Thyroid gland (tissue), 4 donors: ENCODE results near the gene GFER. TPM values are rescaled to one million over a fixed set of nuclear protein-coding genes. Genes with fewer than 3 reads are reported as not detected.

ENCODE experiments used
- DNase-seq, 2 donors: peaks; one replicate each; pipeline ENCODE4 v3.0.0-alpha.2; 2019
- H3K27ac ChIP-seq, 3 donors: fragments of 200-600 bp; sonication (generic); 1 replicate in 2 of 3; 2 replicates in 1 of 3; pipeline ENCODE4 v1.5.1; 2016 to 2019; ENCODE audit warnings: mild to moderate bottlenecking in 1 of 3, moderate library complexity in 1 of 3
- H3K27me3 ChIP-seq: fragments of 200-600 bp; sonication (generic); one replicate; pipeline ENCODE4 v1.5.1; 2019
- H3K36me3 ChIP-seq, 2 donors: fragments of 200-600 bp; sonication (generic); one replicate each; pipeline ENCODE4 v1.5.1; 2016 to 2019
- H3K4me1 ChIP-seq, 2 donors: fragments of 200-600 bp; sonication (generic); one replicate each; pipeline ENCODE4 v1.5.1; 2017 to 2019
- H3K4me3 ChIP-seq, 3 donors: fragments of 200-600 bp; sonication (generic); replicated peaks in 1 of 3; 1 replicate in 2 of 3; 2 replicates in 1 of 3; pipeline ENCODE4 v1.5.1; 2016; ENCODE audit warnings: mild to moderate bottlenecking in 1 of 3
- H3K9me3 ChIP-seq: fragments of 200-600 bp; sonication (generic); one replicate; pipeline ENCODE4 v1.5.1; 2017
- POLR2A ChIP-seq, 2 donors: fragments of 450-650 bp; IDR thresholded peaks; one replicate each; pipeline ENCODE4 v1.6.1; 2017; ENCODE audit warnings: antibody characterized with exemption in 2 of 2, mild to moderate bottlenecking in 2 of 2, moderate library complexity in 1 of 2
- WGBS, 2 donors: methylation state at CpG; one replicate each; pipeline ENCODE4 v1.1.5; 2017; 5-methylcytosine and 5-hydroxymethylcytosine counted together
- intact Hi-C: fragments of 100-400 bp; cut with DNase I; formaldehyde crosslinking; loops from one replicate; pipeline ENCODE4 v1.15.1; 2023
- total RNA-seq, 4 donors: library from RNA; depleted of rRNA; stranded (reverse); fragments of >200 nt; gene quantifications; one replicate each; pipeline ENCODE4 v1.2.3, GENCODE V29; 2016
- TF ChIP-seq, protein P1 (sequence below), 6 experiments: fragments of 200-600 bp in 3 of 6; fragments of 450-650 bp in 3 of 6; sonication (generic) in 3 of 6; IDR thresholded peaks; one replicate each; pipeline ENCODE4 v1.5.1; 2016 to 2019; ENCODE audit warnings: antibody characterized with exemption in 6 of 6, mild to moderate bottlenecking in 2 of 6, inconsistent platforms in 1 of 6, moderate library complexity in 1 of 6

Gene GFER
- total RNA-seq, 4 donors from 2014 or later: 7.8 to 37.2 (median 22.3) TPM

DNA sequence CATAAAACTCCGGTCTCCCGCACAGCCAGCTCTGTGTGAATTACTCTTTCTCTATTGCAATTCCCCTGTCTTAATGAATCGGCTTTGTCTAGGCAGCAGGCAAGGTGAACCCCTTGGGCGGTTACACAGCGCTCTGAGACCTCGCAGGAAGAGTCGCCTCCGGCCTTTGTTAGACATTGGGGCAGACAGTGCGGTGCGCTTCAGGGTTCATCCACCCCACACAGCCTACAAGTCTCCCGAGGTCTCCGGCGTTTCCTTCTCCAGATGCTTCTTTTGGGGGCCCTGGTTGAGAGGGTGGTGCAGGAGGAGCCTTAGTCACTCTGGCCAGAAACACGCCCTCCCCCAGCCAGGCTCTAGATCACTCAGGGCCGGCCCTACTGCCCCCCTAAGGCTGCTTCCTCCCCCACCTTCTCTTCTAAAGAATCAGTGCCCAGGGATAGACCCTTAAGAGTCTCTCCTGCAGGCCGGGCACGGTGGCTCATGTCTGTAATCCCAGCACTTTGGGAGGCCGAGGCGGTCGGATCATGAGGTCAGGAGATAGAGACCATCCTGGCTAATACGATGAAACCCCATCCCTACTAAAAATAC, 39.3 kb upstream of the GFER start:
- intact Hi-C loops: no loop called here
- H3K36me3 ChIP-seq: peaks cover 0 to 4% of the 10 kb centered on the region in 2 donors
- WGBS, 2 donors: 82 to 89% methylated on average over 20 of the region's 21 CpGs
- no peak for DNase-seq
- H3K4me3 ChIP-seq: no peak overlapping the region
- no peaks in the 10 kb centered on the region for H3K27me3 ChIP-seq
- peaks cover 8 to 20% of the 10 kb centered on the region in 2 donors for H3K4me1 ChIP-seq
- H3K9me3 ChIP-seq: no peaks in the 10 kb centered on the region
- TF ChIP-seq POLR2A (IDR thresholded peaks at IDR 0.05): no peak
- TF ChIP-seq, protein P1, sequence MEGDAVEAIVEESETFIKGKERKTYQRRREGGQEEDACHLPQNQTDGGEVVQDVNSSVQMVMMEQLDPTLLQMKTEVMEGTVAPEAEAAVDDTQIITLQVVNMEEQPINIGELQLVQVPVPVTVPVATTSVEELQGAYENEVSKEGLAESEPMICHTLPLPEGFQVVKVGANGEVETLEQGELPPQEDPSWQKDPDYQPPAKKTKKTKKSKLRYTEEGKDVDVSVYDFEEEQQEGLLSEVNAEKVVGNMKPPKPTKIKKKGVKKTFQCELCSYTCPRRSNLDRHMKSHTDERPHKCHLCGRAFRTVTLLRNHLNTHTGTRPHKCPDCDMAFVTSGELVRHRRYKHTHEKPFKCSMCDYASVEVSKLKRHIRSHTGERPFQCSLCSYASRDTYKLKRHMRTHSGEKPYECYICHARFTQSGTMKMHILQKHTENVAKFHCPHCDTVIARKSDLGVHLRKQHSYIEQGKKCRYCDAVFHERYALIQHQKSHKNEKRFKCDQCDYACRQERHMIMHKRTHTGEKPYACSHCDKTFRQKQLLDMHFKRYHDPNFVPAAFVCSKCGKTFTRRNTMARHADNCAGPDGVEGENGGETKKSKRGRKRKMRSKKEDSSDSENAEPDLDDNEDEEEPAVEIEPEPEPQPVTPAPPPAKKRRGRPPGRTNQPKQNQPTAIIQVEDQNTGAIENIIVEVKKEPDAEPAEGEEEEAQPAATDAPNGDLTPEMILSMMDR (IDR thresholded peaks at IDR 0.05): no peak
- H3K27ac ChIP-seq: no peak overlapping the region

GRCh38 chr16:1945559-1946391, 38.2 kb upstream of the GFER start:
- no peaks in the 10 kb centered on the region for H3K36me3 ChIP-seq
- no peaks in the 10 kb centered on the region for H3K9me3 ChIP-seq
- no peaks in the 10 kb centered on the region for H3K27me3 ChIP-seq
- intact Hi-C loops: no loop called here
- H3K27ac ChIP-seq: no peak overlapping the region
- peaks cover 8 to 20% of the 10 kb centered on the region in 2 donors for H3K4me1 ChIP-seq
- WGBS, 2 donors: 85 to 87% methylated on average over 12 to 14 of the region's 19 CpGs
- H3K4me3 ChIP-seq: no peak overlapping the region
- TF ChIP-seq, protein P1 (IDR thresholded peaks at IDR 0.05): no peak
- DNase-seq: no peak

DNA sequence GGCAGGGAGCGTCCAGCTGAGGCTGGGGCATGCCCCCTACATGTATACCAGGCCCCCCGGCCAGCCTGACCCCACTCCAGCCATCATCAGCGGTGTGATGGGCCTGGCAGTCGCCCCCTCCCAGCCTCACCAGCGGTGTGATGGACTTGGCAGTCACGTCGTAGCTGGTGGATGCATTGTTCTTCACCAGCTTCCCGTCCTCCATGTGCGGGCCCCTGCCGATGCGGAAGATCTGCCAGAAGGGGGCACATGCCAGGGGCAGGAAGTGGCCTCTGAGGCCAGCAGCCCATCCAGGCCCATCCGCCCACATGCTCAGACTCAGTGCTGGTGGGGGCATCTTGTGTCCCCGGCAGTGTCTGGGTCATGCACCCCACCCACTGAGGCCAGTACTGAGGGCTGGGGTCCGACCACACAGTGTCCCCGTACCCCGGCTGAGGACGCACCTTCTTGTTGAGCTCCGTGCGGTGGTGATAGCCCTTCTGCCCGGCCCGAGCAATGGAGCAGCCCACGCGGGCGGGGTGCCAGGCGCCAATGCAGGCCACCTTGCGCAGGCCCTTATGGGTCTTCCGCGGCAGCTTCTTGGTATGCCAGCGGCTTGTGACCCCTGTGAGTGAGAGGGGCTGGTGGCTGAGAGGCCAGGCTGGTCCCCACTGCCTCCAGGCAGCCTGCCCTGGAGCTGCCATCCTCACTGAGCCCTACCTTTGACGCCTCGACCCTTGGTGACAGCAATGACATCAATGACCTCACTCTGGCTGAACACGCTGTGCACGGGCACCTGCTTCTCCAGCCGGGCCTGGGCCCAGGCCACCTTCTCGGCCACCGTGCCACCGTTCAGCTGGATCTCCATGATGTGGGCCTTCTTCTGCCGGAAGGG, 37.3 kb upstream of the GFER start:
- TF ChIP-seq, protein P1 (IDR thresholded peaks at IDR 0.05): no peak
- no peak for TF ChIP-seq POLR2A (IDR thresholded peaks at IDR 0.05)
- H3K4me3 ChIP-seq: no peak overlapping the region
- H3K4me1 ChIP-seq: peaks cover 8 to 16% of the 10 kb centered on the region in 2 donors
- intact Hi-C loops: no loop called here
- H3K9me3 ChIP-seq: no peaks in the 10 kb centered on the region
- H3K27ac ChIP-seq: no peak overlapping the region
- 86 to 92% methylated on average over 7 to 14 of the region's 38 CpGs for WGBS, 2 donors
- H3K27me3 ChIP-seq: no peaks in the 10 kb centered on the region
- no peaks in the 10 kb centered on the region for H3K36me3 ChIP-seq
- no peak for DNase-seq

GRCh38 chr16:1947369-1947670, 36.7 kb upstream of the GFER start:
- H3K4me1 ChIP-seq: peaks cover 6 to 10% of the 10 kb centered on the region in 2 donors
- H3K27ac ChIP-seq: no peak overlapping the region
- DNase-seq: no peak
- H3K36me3 ChIP-seq: no peaks in the 10 kb centered on the region
- 86 to 96% methylated on average over 5 to 8 of the region's 9 CpGs for WGBS, 2 donors
- TF ChIP-seq POLR2A (IDR thresholded peaks at IDR 0.05): no peak
- TF ChIP-seq, protein P1 (IDR thresholded peaks at IDR 0.05): no peak
- H3K27me3 ChIP-seq: no peaks in the 10 kb centered on the region
- no peak overlapping the region for H3K4me3 ChIP-seq
- H3K9me3 ChIP-seq: no peaks in the 10 kb centered on the region
- intact Hi-C loops: no loop called here
